ENCODE data around the gene ERICH4. TPM values are rescaled to one million over a fixed set of nuclear protein-coding genes. Genes with fewer than 3 reads are reported as not detected.
A peak's percentile ranks its signal among the peaks of the same experiment; 100 is the strongest.
"Not testable (repeated sequence)": the region's sequence is repeated elsewhere in the genome, so short reads cannot be mapped to it uniquely, and the experiment has no call there.

The ERICH4 gene
- total RNA-seq, 1 donor from 2014 or later = not detected

GRCh38 chr19:41403181-41403970 is 39.6 kb upstream of the ERICH4 start:
- H3K4me1 Mint-ChIP-seq (ENCODE audit: low read depth) = peaks cover 15% of the 10 kb centered on the region
- no peak overlapping the region for H3K4me3 Mint-ChIP-seq (ENCODE audit: unreplicated experiment)
- H3K27me3 Mint-ChIP-seq (ENCODE audit: low read depth) = no peaks in the 10 kb centered on the region
- H3K36me3 Mint-ChIP-seq (ENCODE audit: low read depth) = no peaks in the 10 kb centered on the region
- TF ChIP-seq CTCF (IDR thresholded peaks at IDR 0.05) = no peak
- no peak overlapping the region for H3K27ac Mint-ChIP-seq (ENCODE audit: unreplicated experiment)
- no peak for DNase-seq (ENCODE audit: low spot score)
- H3K9me3 Mint-ChIP-seq (ENCODE audit: low read depth) = no peaks in the 10 kb centered on the region

- Mint-ChIP-seq H3K27me3 (ENCODE audit: low read depth) (no peaks in the 10 kb centered on the region), H3K36me3 (ENCODE audit: low read depth) (no peaks in the 10 kb centered on the region), H3K4me3 (ENCODE audit: unreplicated experiment) (no peak overlapping the region), H3K27ac (ENCODE audit: unreplicated experiment) (no peak overlapping the region), H3K9me3 (ENCODE audit: low read depth) (no peaks in the 10 kb centered on the region), H3K4me1 (ENCODE audit: low read depth) (peaks cover 10% of the 10 kb centered on the region)
- DNase-seq (ENCODE audit: low spot score) = no peak
- no peak for TF ChIP-seq CTCF (IDR thresholded peaks at IDR 0.05)
Measured at GRCh38 chr19:41405776-41406175, 37.2 kb upstream of the ERICH4 start.

- no peak for TF ChIP-seq CTCF (IDR thresholded peaks at IDR 0.05)
- Mint-ChIP-seq H3K9me3 (ENCODE audit: low read depth) (no peaks in the 10 kb centered on the region), H3K27me3 (ENCODE audit: low read depth) (no peaks in the 10 kb centered on the region), H3K4me3 (ENCODE audit: unreplicated experiment) (no peak overlapping the region), H3K4me1 (ENCODE audit: low read depth) (peaks cover 10% of the 10 kb centered on the region), H3K36me3 (ENCODE audit: low read depth) (peaks cover 3% of the 10 kb centered on the region), H3K27ac (ENCODE audit: unreplicated experiment) (no peak overlapping the region)
- no peak for DNase-seq (ENCODE audit: low spot score)
Measured at GRCh38 chr19:41407271-41407670, 35.7 kb upstream of the ERICH4 start.

- DNase-seq (ENCODE audit: low spot score) = no peak
- H3K27me3 Mint-ChIP-seq (ENCODE audit: low read depth) = no peaks in the 10 kb centered on the region
- no peak overlapping the region for H3K4me3 Mint-ChIP-seq (ENCODE audit: unreplicated experiment)
- peaks cover 3% of the 10 kb centered on the region for H3K36me3 Mint-ChIP-seq (ENCODE audit: low read depth)
- H3K9me3 Mint-ChIP-seq (ENCODE audit: low read depth) = no peaks in the 10 kb centered on the region
- H3K4me1 Mint-ChIP-seq (ENCODE audit: low read depth) = peaks cover 10% of the 10 kb centered on the region
- TF ChIP-seq CTCF (IDR thresholded peaks at IDR 0.05) = no peak
- no peak overlapping the region for H3K27ac Mint-ChIP-seq (ENCODE audit: unreplicated experiment)
Measured at GRCh38 chr19:41408256-41408655, 34.7 kb upstream of the ERICH4 start.

GRCh38 chr19:41408846-41409245 is 34.1 kb upstream of the ERICH4 start:
- not testable (repeated sequence) for H3K4me1 Mint-ChIP-seq (ENCODE audit: low read depth); H3K27me3 Mint-ChIP-seq (ENCODE audit: low read depth); H3K27ac Mint-ChIP-seq (ENCODE audit: unreplicated experiment); H3K9me3 Mint-ChIP-seq (ENCODE audit: low read depth); DNase-seq (ENCODE audit: low spot score); H3K4me3 Mint-ChIP-seq (ENCODE audit: unreplicated experiment); H3K36me3 Mint-ChIP-seq (ENCODE audit: low read depth)

GRCh38 chr19:41409288-41409687 is 33.7 kb upstream of the ERICH4 start:
- Mint-ChIP-seq H3K36me3 (ENCODE audit: low read depth) (peaks cover 8% of the 10 kb centered on the region), H3K4me3 (ENCODE audit: unreplicated experiment) (no peak overlapping the region), H3K27ac (ENCODE audit: unreplicated experiment) (peak overlapping the region; percentile 42), H3K4me1 (ENCODE audit: low read depth) (peaks cover 10% of the 10 kb centered on the region), H3K9me3 (ENCODE audit: low read depth) (no peaks in the 10 kb centered on the region), H3K27me3 (ENCODE audit: low read depth) (no peaks in the 10 kb centered on the region)
- TF ChIP-seq CTCF (IDR thresholded peaks at IDR 0.05) = no peak
- DNase-seq (ENCODE audit: low spot score) = no peak

Data from chondrocyte (in vitro differentiated cells).